ENCODE data around the gene ZNF302. TPM values are rescaled to one million over a fixed set of nuclear protein-coding genes. Genes with fewer than 3 reads are reported as not detected.
"Not testable (repeated sequence)": the region's sequence is repeated elsewhere in the genome, so short reads cannot be mapped to it uniquely, and the experiment has no call there.

The ZNF302 gene
- total RNA-seq, 1 experiment from 2014 or later = 27.7 TPM

DNA sequence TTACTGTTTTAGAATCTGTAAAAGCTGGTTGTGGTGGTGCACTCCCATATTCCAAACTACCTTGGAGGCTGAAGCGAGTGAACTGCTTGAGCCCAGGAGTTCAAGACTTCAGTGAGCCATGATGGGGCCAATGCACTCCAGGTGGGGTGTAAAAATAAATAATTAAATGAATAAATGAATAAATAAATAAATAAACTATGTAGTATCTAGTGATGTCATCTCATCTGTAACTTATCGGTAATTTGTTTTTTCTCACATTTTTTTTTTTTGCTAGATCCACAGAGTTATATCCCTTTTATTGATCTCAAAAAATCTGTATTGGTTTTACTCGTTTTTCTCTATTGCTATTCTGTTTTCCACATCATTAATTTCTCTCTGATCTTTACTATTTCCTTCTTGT is 5.5 kb upstream of the ZNF302 start:
- DNase-seq (ENCODE audit: low spot score) = no peak

- no peak for DNase-seq (ENCODE audit: low spot score)
These were observed 3.9 kb upstream of the ZNF302 start for GRCh38 chr19:34673590-34673989.

GRCh38 chr19:34675250-34675649 is 2.2 kb upstream of the ZNF302 start:
- no peak for DNase-seq (ENCODE audit: low spot score)

GRCh38 chr19:34675919-34676318 is 1.6 kb upstream of the ZNF302 start:
- DNase-seq (ENCODE audit: low spot score) = no peak

GRCh38 chr19:34676697-34677385 is 637 bp upstream of the ZNF302 start, which contains the start of gene SCGB2B2:
SCGB2B2 (minus strand) TSS chr19:34677159; CDS start chr19:34594563, 82,596 bp downstream.
- DNase-seq (ENCODE audit: low spot score) = peak; percentile 57

DNA sequence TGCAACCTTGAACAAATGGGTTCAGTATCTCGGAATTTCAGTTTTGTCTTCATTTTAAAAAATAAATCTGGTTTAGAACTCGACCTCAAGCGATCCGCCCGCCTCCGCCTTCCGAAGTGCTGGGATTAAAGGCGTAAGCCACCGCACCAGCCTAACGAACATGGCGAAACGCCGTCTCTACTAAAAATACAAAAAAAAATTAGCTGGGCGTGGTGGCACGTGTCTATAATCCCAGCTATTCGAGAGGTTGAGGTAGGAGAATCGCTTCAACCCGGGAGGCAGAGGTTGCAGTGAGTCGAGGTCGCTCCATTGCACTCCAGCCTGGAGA is 571 bp downstream of the ZNF302 start:
- no peak for DNase-seq (ENCODE audit: low spot score)

DNA sequence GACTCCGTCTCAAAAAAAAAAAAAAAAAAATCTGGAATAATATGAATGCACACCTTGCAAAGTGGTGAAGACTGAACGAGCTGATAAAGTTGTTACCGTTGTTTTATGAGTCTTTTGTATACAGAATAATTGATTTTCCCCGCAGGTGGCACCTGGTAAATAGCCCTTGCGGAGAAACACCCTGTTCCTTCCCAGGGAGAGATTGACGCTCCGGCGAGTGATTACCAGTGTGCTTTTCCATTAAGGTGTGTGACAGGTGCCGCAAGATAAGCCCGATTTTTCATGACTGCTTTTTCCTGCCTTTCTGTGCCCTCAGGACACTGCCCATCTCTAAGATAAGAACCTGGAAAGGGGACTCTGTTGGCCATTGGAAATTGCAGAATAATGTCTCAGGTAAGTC is 943 bp downstream of the ZNF302 start:
- DNase-seq (ENCODE audit: low spot score) = no peak

GRCh38 chr19:34681478-34681877 is 4.0 kb downstream of the ZNF302 start:
- DNase-seq (ENCODE audit: low spot score) = no peak

DNA sequence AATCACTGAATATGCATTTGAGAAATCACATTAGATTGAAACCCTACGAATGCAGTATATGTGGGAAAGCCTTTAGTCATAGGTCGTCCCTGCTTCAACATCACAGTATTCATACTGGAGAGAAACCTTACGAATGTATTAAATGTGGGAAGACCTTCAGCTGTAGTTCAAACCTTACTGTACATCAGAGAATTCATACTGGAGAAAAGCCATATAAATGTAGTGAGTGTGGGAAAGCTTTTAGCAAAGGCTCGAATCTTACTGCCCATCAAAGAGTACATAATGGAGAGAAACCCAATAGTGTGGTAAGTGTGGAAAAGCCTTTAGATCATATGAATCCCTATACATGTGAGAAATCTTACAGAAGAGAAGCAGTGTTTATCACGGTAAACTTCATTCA is 7.8 kb downstream of the ZNF302 start:
- DNase-seq (ENCODE audit: low spot score) = not testable (repeated sequence)

- no peak for DNase-seq (ENCODE audit: low spot score)
These were observed 9.0 kb downstream of the ZNF302 start for GRCh38 chr19:34686455-34686854.

DNA sequence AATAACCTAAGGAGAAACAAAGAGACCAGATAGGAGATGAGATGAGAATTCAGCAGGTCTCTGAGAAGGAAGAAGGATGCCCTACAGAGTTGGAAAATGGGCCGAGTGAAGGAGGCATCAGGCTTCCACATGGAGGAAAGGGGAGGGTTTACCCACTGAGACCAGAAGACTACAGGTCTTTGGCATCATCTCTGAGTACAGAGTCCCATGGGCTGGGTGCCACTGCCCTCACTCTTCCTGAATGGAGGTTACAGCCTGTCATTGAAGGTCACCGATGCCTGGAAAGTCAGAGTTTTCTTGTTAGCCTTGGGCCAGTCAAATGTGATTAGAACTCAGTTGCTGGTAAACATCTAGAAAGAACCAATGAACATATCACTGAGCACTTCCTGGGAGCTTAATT is 9.9 kb downstream of the ZNF302 start:
- no peak for DNase-seq (ENCODE audit: low spot score)

DNA sequence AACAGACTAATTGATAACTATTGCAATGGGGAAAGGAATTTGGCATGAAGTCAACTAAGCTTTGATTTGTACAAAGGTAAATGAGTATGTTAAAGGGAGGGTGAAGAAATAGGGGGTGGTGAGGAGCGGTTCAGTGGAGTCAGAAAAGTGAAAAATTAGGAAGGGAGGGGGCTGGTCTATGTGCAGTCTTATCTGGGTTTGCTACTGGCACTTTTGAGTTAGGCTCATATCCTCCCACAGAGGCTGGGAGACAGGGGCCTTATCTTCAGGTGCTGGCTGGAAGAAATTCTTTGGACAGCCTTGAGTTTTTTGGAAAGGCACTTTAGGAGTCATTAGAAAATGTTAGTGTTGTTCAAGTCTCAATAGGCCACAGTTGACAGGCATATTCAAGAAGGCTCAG is 11.1 kb downstream of the ZNF302 start:
- DNase-seq (ENCODE audit: low spot score) = no peak

DNA sequence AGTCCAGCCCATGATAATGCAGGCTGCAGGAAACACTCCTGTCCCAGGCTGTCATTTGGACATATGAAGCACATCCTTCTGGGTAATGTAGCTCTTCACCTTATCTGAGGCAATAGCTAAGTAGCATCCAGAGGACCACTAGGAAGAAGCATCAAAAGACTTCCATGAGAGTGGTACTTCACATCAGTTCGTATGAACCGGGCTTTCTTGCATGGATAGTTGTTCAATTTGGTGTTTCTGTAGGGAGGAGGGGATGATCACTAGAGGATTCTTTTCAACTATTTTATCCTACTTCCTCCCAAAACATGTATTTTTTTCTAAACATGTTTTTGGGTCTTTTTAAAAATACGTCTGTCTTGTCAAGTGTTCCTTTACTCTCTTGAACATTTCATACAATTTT is 12.9 kb downstream of the ZNF302 start:
- no peak for DNase-seq (ENCODE audit: low spot score)

GRCh38 chr19:34692549-34692948 is 15.1 kb downstream of the ZNF302 start:
- DNase-seq (ENCODE audit: low spot score) = no peak

GRCh38 chr19:34707661-34708060 is 30.2 kb downstream of the ZNF302 start:
- no peak for DNase-seq (ENCODE audit: low spot score)

- no peak for DNase-seq (ENCODE audit: low spot score)
These were observed 34.4 kb downstream of the ZNF302 start for GRCh38 chr19:34711890-34712289.

- DNase-seq (ENCODE audit: low spot score) = peak; percentile 91
These were observed 35.1 kb downstream of the ZNF302 start for GRCh38 chr19:34712395-34713261.

DNA sequence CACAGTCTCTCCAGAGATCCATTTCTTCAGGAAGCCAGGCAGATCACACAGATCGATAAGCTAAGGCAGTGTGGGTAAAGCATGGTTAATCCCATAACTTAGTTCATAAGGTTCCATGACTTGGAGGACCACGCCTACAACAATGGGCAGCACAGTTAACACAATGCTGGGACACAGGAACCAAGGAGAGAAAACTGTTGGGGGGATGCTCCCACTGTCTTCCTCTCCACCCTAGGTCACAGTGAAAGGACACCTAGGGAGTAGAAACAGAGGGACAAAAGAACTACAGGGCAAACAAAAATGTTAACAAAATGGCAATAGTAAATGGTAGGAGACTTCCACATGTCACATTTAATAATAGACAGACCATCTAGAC is 35.8 kb downstream of the ZNF302 start:
- DNase-seq (ENCODE audit: low spot score) = no peak

DNA sequence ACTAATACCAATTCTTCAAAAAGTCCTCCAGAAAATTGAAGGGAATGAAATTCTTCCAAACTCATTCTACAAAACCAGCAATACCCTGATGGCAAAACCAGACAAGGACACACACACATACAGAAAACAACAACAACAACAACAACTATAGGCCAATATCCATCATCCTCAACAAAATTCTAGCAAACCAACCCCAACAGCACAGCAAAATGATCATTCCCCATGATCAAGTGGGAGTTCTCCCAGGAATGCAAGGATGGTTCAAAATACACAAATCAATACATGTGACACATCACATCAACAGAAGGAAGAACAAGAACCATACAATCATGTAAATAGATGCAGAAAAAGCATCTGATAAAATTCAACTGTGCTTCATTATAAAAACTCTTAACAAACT is 37.9 kb downstream of the ZNF302 start:
- DNase-seq (ENCODE audit: low spot score) = no peak

DNA sequence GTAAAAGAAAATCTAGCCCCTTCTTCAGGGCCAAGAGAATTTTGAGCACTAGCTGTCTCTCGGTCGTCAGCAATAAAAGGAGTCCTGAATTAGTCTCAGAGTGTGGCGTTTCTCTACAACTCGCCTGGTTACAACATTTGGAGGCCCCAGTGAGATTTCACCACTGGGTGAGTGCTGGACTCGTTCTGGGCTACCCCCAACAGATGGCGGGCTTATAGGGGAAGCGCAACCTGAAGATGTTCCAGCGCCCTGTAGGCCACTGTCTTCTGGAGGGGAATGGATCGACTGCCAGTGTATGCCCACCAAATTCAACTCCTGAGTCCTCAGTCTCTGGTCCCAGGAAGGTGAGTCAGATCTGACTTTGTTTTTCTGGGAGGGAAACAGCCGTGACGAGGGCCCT is 44.9 kb downstream of the ZNF302 start:
- DNase-seq (ENCODE audit: low spot score) = no peak

DNA sequence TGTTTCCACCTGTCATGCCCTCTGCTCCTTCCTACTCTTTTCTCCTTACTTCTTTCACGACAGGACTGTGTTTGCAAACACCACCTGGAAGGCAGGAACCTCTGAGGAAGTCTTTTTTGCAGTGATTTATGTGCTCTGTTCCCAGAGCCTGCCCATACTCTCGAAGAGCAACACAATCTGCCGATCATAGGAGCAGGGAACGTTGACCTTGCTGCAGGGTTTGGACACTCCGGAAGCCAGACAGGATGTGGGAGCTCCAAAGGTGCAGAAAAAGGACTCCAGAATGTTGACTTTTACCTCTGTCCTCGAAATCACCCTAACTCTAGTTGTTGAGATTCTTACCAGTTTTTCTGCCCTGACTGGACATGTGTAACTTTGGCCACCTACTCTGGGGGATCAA is 47.9 kb downstream of the ZNF302 start:
- DNase-seq (ENCODE audit: low spot score) = no peak

DNA sequence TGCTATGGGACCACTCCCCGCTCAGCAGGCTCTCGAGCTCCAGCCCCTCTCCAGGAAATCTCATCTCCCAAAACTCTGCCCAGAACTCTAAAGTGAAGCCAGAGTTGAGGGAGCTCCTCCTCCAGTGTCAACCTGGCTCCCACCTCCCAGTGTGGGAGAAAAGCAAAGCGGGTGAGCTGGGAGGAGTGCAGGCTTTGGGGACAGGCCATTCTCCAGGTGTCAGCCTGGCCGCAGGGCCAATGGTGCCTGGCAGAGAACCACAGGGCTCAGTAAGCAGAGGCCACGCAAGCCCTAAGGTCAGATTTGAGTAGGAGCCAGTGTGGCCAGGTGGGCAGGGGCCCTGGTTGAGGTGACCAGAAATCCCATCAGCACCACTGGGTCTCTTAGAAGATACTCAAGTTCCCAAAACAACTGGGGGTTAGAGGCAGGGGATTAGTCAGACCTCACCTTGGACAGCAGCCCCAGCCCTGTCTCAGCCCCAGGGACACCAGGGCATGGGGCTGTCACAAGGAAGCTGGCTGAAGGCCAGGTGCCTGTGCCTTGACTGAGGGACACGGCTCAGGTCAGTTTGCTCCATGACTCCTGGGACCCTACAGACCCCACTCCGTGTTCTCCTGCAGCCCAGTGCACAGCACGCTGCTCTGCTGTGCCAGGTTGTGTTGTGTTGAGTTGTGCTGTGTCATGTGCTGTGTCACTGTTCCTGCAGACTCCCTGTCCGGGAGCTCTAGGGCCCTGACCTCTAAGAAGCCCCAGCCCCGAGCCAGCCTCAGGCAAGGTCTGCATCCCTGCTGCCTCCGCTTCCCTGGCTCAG is 53.7 kb downstream of the ZNF302 start:
- no peak for DNase-seq (ENCODE audit: low spot score)

DNA sequence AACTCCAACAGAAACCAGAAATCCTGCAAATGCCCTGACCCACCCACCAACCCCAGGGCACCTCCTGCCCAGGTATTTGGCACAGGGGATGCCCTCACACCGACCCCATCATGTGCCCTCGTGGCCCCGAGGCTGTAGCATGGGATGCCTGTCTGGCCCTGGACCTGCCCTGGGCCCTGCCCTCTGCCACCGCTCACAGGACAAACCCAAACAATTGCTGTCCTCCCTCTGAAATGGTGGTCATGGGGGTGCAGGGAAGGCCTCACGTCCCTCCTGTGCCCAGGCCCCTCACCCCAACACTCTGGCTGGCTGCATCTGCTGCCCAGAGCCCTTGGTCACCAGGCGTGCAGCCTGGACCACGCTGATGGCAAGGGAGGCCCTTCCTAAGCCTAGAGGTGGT is 54.5 kb downstream of the ZNF302 start:
- no peak for DNase-seq (ENCODE audit: low spot score)
